MM.1S (cell line): ENCODE measurements around the gene LIMS1.
A peak's percentile ranks its signal among the peaks of the same experiment; 100 is the strongest.

Experiments used
- DNase-seq: peaks from one replicate; pipeline ENCODE4 v3.0.0-alpha.2; 2015
- H2AFZ ChIP-seq: fragments of 300-600 bp; sonication (generic); 2 replicates; pipeline ENCODE4 v1.6.0; 2016; ENCODE audit warnings: antibody characterized with exemption, low read length
- H3F3A ChIP-seq: fragments of 300-600 bp; sonication (generic); 2 replicates; pipeline ENCODE4 v1.6.1; 2016; ENCODE audit warnings: mild to moderate bottlenecking, antibody characterized with exemption, low read length, moderate library complexity, mixed read lengths; ENCODE audit not compliant: insufficient read depth
- H3K27ac ChIP-seq: fragments of 300-600 bp; sonication (generic); 2 replicates; pipeline ENCODE4 v1.5.1; 2016; ENCODE audit warnings: mild to moderate bottlenecking, low read length
- H3K27me3 ChIP-seq: fragments of 300-600 bp; sonication (generic); replicated peaks from 2 replicates; pipeline ENCODE4 v1.6.0; 2016; ENCODE audit warnings: low read length; ENCODE audit not compliant: insufficient read depth
- H3K36me3 ChIP-seq: fragments of 300-600 bp; sonication (generic); replicated peaks from 2 replicates; pipeline ENCODE4 v1.6.1; 2016; ENCODE audit warnings: mild to moderate bottlenecking, low read length, mixed read lengths; ENCODE audit not compliant: insufficient read depth
- H3K4me1 ChIP-seq: fragments of 300-600 bp; sonication (generic); 2 replicates; pipeline ENCODE4 v1.6.1; 2016; ENCODE audit warnings: low read length, mixed read lengths
- H3K4me2 ChIP-seq: fragments of 300-600 bp; sonication (generic); 2 replicates; pipeline ENCODE4 v1.6.0; 2016; ENCODE audit warnings: low read depth, low read length
- H3K4me3 ChIP-seq: fragments of 300-600 bp; sonication (generic); 2 replicates; pipeline ENCODE4 v1.5.1; 2016; ENCODE audit warnings: low read length, mixed read lengths
- H3K79me2 ChIP-seq: fragments of 300-600 bp; sonication (generic); 2 replicates; pipeline ENCODE4 v1.6.1; 2016; ENCODE audit warnings: mixed run types, low read length, mixed read lengths
- H3K9ac ChIP-seq: fragments of 300-600 bp; sonication (generic); 2 replicates; pipeline ENCODE4 v1.6.1; 2016; ENCODE audit warnings: low read length, mixed read lengths
- H3K9me2 ChIP-seq: fragments of 300-600 bp; sonication (generic); replicated peaks from 2 replicates; pipeline ENCODE4 v1.6.1; 2016; ENCODE audit warnings: mild to moderate bottlenecking, low read length, mixed read lengths; ENCODE audit not compliant: insufficient read depth
- H3K9me3 ChIP-seq: fragments of 300-600 bp; sonication (generic); replicated peaks from 2 replicates; pipeline ENCODE4 v1.6.1; 2016; ENCODE audit warnings: mild to moderate bottlenecking, low read length, mixed read lengths; ENCODE audit not compliant: insufficient read depth
- H4K20me1 ChIP-seq: fragments of 300-600 bp; sonication (generic); 2 replicates; pipeline ENCODE4 v1.6.1; 2016; ENCODE audit warnings: mild to moderate bottlenecking, low read length, moderate library complexity, mixed read lengths; ENCODE audit not compliant: insufficient read depth
- EZH2 ChIP-seq: fragments of 300-600 bp; sonication (generic); optimal IDR thresholded peaks from 2 replicates; pipeline ENCODE3; 2017; ENCODE audit warnings: low read depth, mild to moderate bottlenecking, antibody characterized with exemption, low read length, mixed read lengths
- EZH2phosphoT487 ChIP-seq: fragments of 300-600 bp; sonication (generic); IDR thresholded peaks from 2 replicates; pipeline ENCODE4 v1.6.1; 2018; ENCODE audit warnings: antibody characterized with exemption, low read length
- TF ChIP-seq, protein P1 (sequence below): fragments of 300-600 bp; sonication (generic); IDR thresholded peaks from 2 replicates; pipeline ENCODE4 v1.5.1; 2016; ENCODE audit warnings: antibody characterized with exemption, low read length, mixed read lengths

The LIMS1 gene

DNA sequence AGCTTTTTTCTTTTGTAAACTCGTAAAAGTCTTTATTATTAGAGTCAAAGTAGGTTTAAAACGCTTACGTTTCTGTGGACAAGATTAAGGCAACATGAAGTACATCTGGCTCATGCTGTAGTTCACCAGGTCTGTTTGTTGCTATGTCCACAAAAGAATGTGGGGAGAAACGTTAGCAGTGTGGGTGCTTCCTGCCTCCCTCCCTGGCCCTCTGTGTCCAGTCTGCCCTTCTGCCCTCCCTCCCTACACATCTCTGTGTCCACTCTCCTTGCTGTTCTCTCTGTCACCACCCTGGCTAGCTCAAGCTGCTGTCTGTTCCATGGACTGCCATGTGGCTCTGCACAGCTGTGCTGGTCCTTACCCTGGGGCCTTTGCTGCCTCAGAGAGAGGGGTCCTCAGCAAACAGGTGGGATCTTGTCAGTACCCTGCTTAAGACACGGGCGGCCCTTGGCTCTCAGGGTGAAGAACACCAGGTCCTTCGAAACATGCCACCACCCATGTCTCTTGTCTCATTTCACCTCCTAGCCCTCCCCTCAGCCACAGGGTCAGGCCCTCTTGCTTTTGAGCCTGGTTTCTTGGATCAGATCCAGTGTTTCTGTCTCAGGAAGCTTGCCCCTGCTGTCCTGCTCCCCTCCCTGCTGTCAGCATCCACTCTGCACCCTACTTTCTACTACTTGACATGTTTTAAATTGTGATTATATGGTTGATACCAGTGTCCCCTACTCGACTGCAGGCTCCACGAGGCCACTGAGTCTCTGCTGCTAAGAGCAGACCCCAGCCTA lies 79.2 kb downstream of the LIMS1 start:
- Histone ChIP-seq H4K20me1 (no peaks in the 10 kb centered on the region), H3K9me3 (no peaks in the 10 kb centered on the region), H3K27me3 (no peaks in the 10 kb centered on the region), H3F3A (peaks cover 29% of the 10 kb centered on the region), H3K4me3 (0 out of 2 replicates have a peak overlapping the region, but pooled peaks have one; percentile 35), H3K4me1 (peaks cover 63% of the 10 kb centered on the region), H3K36me3 (no peaks in the 10 kb centered on the region), H3K9me2 (no peaks in the 10 kb centered on the region), H3K79me2 (peaks cover 81% of the 10 kb centered on the region), H3K4me2 (peak overlapping the region; percentile 72), H3K9ac (peak overlapping the region; percentile 73), H2AFZ (no peak overlapping the region), H3K27ac (peak overlapping the region; percentile 97)
- TF ChIP-seq, protein P1, sequence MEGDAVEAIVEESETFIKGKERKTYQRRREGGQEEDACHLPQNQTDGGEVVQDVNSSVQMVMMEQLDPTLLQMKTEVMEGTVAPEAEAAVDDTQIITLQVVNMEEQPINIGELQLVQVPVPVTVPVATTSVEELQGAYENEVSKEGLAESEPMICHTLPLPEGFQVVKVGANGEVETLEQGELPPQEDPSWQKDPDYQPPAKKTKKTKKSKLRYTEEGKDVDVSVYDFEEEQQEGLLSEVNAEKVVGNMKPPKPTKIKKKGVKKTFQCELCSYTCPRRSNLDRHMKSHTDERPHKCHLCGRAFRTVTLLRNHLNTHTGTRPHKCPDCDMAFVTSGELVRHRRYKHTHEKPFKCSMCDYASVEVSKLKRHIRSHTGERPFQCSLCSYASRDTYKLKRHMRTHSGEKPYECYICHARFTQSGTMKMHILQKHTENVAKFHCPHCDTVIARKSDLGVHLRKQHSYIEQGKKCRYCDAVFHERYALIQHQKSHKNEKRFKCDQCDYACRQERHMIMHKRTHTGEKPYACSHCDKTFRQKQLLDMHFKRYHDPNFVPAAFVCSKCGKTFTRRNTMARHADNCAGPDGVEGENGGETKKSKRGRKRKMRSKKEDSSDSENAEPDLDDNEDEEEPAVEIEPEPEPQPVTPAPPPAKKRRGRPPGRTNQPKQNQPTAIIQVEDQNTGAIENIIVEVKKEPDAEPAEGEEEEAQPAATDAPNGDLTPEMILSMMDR = no peak
- no peak for TF ChIP-seq EZH2
- DNase-seq = no peak

DNA sequence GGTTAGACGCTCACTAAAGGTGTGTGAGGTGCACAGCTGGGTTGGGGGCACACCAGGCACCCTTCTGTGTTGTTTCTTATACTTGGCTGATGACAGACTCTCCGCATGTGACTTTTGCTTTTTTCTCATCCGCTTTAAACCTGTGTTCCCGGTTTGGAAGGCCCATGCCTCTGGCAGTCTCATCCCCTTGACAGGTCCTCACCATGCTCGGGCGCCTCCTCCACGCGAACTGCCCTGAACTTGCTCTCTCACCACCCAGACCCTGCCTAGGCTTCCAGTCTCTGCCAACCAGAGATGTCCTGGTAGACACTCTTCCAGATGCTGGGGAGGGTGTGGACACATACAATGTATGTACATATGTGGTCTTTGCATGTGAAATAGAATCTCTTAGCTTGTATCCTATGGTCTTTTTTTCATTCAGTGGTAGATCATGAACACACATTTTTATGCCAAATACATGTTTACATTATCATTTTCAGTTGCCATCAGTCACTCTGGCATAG lies 79.8 kb downstream of the LIMS1 start:
- Histone ChIP-seq H3K4me1 (peaks cover 59% of the 10 kb centered on the region), H3K9me3 (no peaks in the 10 kb centered on the region), H3K9ac (no peak overlapping the region), H3F3A (peaks cover 24% of the 10 kb centered on the region), H4K20me1 (no peaks in the 10 kb centered on the region), H3K4me3 (no peak overlapping the region), H3K27me3 (no peaks in the 10 kb centered on the region), H3K27ac (peak overlapping the region; percentile 97; the same call in 1 of the 2 replicates), H3K36me3 (no peaks in the 10 kb centered on the region), H2AFZ (no peak overlapping the region), H3K79me2 (peaks cover 82% of the 10 kb centered on the region), H3K9me2 (no peaks in the 10 kb centered on the region), H3K4me2 (no peak overlapping the region)
- TF ChIP-seq, protein P1 = no peak
- TF ChIP-seq EZH2 = no peak
- no peak for TF ChIP-seq EZH2phosphoT487
- DNase-seq = no peak

DNA sequence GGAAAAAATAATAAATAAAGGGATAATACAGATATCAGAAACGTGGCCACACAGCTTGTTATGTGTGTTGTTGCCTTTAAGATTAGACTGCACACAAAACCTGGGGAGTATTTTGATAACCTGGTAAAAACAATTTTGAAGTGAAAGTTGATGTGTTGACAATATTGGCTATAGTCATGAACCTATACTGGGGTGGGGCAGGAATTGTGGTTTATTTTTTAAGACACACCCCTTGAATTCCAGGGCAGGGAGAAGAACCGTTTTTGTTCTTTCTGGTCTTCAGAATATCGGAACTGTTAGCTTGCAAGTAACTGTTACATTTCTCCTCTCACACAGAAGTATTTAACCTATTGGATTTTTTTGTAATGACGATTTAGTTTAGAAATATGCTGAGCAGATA lies 80.4 kb downstream of the LIMS1 start:
- Histone ChIP-seq H3K36me3 (no peaks in the 10 kb centered on the region), H3K4me2 (no peak overlapping the region), H3K9me3 (no peaks in the 10 kb centered on the region), H3K79me2 (peaks cover 84% of the 10 kb centered on the region), H3K27me3 (no peaks in the 10 kb centered on the region), H3K9ac (no peak overlapping the region), H2AFZ (no peak overlapping the region), H3K27ac (no peak overlapping the region), H3K4me3 (no peak overlapping the region), H3K9me2 (no peaks in the 10 kb centered on the region), H3K4me1 (peaks cover 56% of the 10 kb centered on the region), H4K20me1 (no peaks in the 10 kb centered on the region), H3F3A (peaks cover 18% of the 10 kb centered on the region)
- no peak for DNase-seq
- TF ChIP-seq EZH2 (no peak), EZH2phosphoT487 (no peak)
- TF ChIP-seq, protein P1 = no peak
